Ascending aorta (tissue), 2 donors: ENCODE data around the gene STEAP1B. TPM values are rescaled to one million over a fixed set of nuclear protein-coding genes. Genes with fewer than 3 reads are reported as not detected.
"Not testable (repeated sequence)": the region's sequence is repeated elsewhere in the genome, so short reads cannot be mapped to it uniquely, and the experiment has no call there.

Experiments used
- DNase-seq, 2 donors: peaks; one replicate each; pipeline ENCODE4 v3.0.0-alpha.2; 2019; ENCODE audit warnings: low spot score in 2 of 2
- H3K27ac ChIP-seq, 2 donors: fragments of 200-600 bp; sonication (generic); one replicate each; pipeline ENCODE4 v1.5.1; 2016 to 2017; ENCODE audit warnings: mild to moderate bottlenecking in 1 of 2
- H3K27me3 ChIP-seq: fragments of 200-600 bp; sonication (generic); one replicate; pipeline ENCODE4 v1.5.1; 2017
- H3K36me3 ChIP-seq, 2 donors: fragments of 200-600 bp; sonication (generic); one replicate each; pipeline ENCODE4 v1.5.1; 2016
- H3K4me1 ChIP-seq, 2 donors: fragments of 200-600 bp; sonication (generic); one replicate each; pipeline ENCODE4 v1.5.1; 2016 to 2017; ENCODE audit warnings: mild to moderate bottlenecking in 1 of 2
- H3K4me3 ChIP-seq, 2 donors: fragments of 200-600 bp; sonication (generic); one replicate each; pipeline ENCODE4 v1.5.1; 2016 to 2017; ENCODE audit warnings: mild to moderate bottlenecking in 1 of 2
- H3K9me3 ChIP-seq, 2 donors: fragments of 200-600 bp; sonication (generic); one replicate each; pipeline ENCODE4 v1.5.1; 2016
- CTCF ChIP-seq, 3 experiments: fragments of 200-600 bp in 2 of 3; fragments of 450-650 bp in 1 of 3; sonication (generic) in 2 of 3; IDR thresholded peaks; one replicate each; pipeline ENCODE4 v1.5.1; 2016 to 2019; ENCODE audit warnings: antibody characterized with exemption in 3 of 3, mild to moderate bottlenecking in 1 of 3, moderate library complexity in 1 of 3
- intact Hi-C: fragments of 100-400 bp; cut with DNase I; formaldehyde crosslinking; loops from one replicate; pipeline ENCODE4 v1.15.1; 2023
- total RNA-seq: library from RNA; depleted of rRNA; stranded (reverse); fragments of >200 nt; gene quantifications from one replicate; pipeline ENCODE4 v1.1.0, GENCODE V29; 2016

The STEAP1B gene
- total RNA-seq, 1 donor from 2014 or later = not detected

- peaks cover 0 to 4% of the 10 kb centered on the region in 2 donors for H3K4me1 ChIP-seq
- intact Hi-C loops = no loop called here
- no peak overlapping the region for H3K27ac ChIP-seq
- no peaks in the 10 kb centered on the region for H3K36me3 ChIP-seq
- no peak for DNase-seq
- H3K27me3 ChIP-seq = no peaks in the 10 kb centered on the region
- H3K4me3 ChIP-seq = no peak overlapping the region
- no peaks in the 10 kb centered on the region for H3K9me3 ChIP-seq
- TF ChIP-seq CTCF (IDR thresholded peaks at IDR 0.05) = no peak
Measured at GRCh38 chr7:22442882-22443369, 57.1 kb downstream of the STEAP1B start.

- Histone ChIP-seq H3K4me3 (no peak overlapping the region), H3K9me3 (no peaks in the 10 kb centered on the region), H3K4me1 (peaks cover 0 to 4% of the 10 kb centered on the region in 2 donors), H3K27ac (no peak overlapping the region), H3K36me3 (no peaks in the 10 kb centered on the region), H3K27me3 (no peaks in the 10 kb centered on the region)
- TF ChIP-seq CTCF (IDR thresholded peaks at IDR 0.05) = no peak
- DNase-seq = no peak
- intact Hi-C loops = no loop called here
Measured at GRCh38 chr7:22442187-22442881, 57.7 kb downstream of the STEAP1B start.

GRCh38 chr7:22441157-22441556 lies 58.8 kb downstream of the STEAP1B start:
- no peaks in the 10 kb centered on the region for H3K9me3 ChIP-seq
- H3K4me1 ChIP-seq = peaks cover 0 to 4% of the 10 kb centered on the region in 2 donors
- intact Hi-C loops = no loop called here
- H3K27me3 ChIP-seq = no peaks in the 10 kb centered on the region
- H3K36me3 ChIP-seq = no peaks in the 10 kb centered on the region
- H3K4me3 ChIP-seq = no peak overlapping the region
- TF ChIP-seq CTCF (IDR thresholded peaks at IDR 0.05) = no peak
- no peak overlapping the region for H3K27ac ChIP-seq
- no peak for DNase-seq

- no peaks in the 10 kb centered on the region for H3K4me1 ChIP-seq
- no peak for DNase-seq
- no peaks in the 10 kb centered on the region for H3K36me3 ChIP-seq
- no peaks in the 10 kb centered on the region for H3K27me3 ChIP-seq
- H3K4me3 ChIP-seq = no peak overlapping the region
- no peaks in the 10 kb centered on the region for H3K9me3 ChIP-seq
- no peak for TF ChIP-seq CTCF (IDR thresholded peaks at IDR 0.05)
- intact Hi-C loops = no loop called here
- H3K27ac ChIP-seq = no peak overlapping the region
Measured at GRCh38 chr7:22438994-22439393, 61.0 kb downstream of the STEAP1B start.

- H3K9me3 ChIP-seq, intact Hi-C loops, H3K4me1 ChIP-seq, H3K27ac ChIP-seq, H3K4me3 ChIP-seq, H3K27me3 ChIP-seq, DNase-seq, H3K36me3 ChIP-seq: not testable (repeated sequence)
Measured at GRCh38 chr7:22436552-22436951, 63.4 kb downstream of the STEAP1B start.

- DNase-seq = no peak
- no peak overlapping the region for H3K4me3 ChIP-seq
- TF ChIP-seq CTCF (IDR thresholded peaks at IDR 0.05) = no peak
- no peaks in the 10 kb centered on the region for H3K4me1 ChIP-seq
- H3K27me3 ChIP-seq = no peaks in the 10 kb centered on the region
- no peak overlapping the region for H3K27ac ChIP-seq
- H3K36me3 ChIP-seq = no peaks in the 10 kb centered on the region
- no peaks in the 10 kb centered on the region for H3K9me3 ChIP-seq
- intact Hi-C loops = no loop called here
Measured at GRCh38 chr7:22435720-22436119, 64.3 kb downstream of the STEAP1B start.
